A673 (cell line): ENCODE data around the gene KIF26A.

ENCODE experiments used
- CTCF ChIP-seq: fragments of 300-800, 200-600 bp; sonication (generic); conservative IDR thresholded peaks from 2 replicates; pipeline ENCODE4 v1.5.1; 2017; ENCODE audit warnings: low read depth, mild to moderate bottlenecking, antibody characterized with exemption, low read length, moderate library complexity, mixed read lengths
- EZH2 ChIP-seq: fragments of 200-600 bp; sonication (generic); IDR thresholded peaks from 2 replicates; pipeline ENCODE4 v1.6.1; 2017; ENCODE audit warnings: borderline replicate concordance, low read depth, mild to moderate bottlenecking, mixed read lengths, antibody characterized with exemption, low read length; ENCODE audit not compliant: poor library complexity, severe bottlenecking

- TF ChIP-seq CTCF = no peak
- TF ChIP-seq EZH2 = no peak
Measured at GRCh38 chr14:104183796-104184195, 45.4 kb downstream of the KIF26A start.
